HG02970 (cell line): ENCODE results near the gene HNRNPF.

Source experiments
- ATAC-seq: cut with Tn5 transposase; IDR thresholded peaks from one replicate; pipeline ENCODE4 v1.9.1; 2021; ENCODE audit warnings: mild to moderate bottlenecking, moderate library complexity, moderate number of reproducible peaks; ENCODE audit not compliant: unreplicated experiment, low FRiP score

The HNRNPF gene

DNA sequence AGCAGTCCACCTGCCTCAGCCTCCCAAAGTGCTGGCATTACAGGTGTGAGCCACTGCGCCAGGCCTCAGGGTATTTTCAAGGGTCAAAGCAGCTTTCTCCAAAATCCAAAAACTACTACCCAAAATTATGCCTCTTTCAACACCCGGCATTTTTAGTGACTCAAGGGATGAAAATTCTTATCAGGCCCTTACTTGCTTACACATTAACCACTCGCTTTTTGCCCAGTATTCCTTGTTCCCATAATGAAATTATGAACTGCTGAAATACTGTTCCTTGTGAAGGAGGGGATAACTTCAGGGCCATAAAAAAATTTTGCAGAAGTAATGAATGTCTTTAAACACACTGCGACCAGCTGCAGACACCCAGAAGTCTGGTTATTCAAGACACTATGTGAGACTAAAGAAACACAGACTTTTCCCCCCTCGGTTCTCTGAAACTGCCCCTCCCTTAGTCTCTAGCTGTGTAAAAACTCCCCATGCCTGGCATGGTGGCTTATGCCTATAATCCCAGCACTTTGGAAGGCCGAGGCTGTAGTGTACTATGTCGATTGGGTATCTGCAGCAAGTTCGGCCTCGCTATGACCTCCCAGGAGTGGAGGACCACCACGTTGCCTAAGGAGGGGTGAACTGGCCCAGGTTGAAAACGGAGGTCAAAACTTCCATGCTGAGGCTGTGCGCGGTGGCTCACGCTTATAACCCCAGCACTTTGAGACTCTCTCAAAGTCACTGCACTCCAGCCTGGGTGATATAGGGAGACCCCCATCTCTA, 25.6 kb downstream of the HNRNPF start:
- ATAC-seq, result no peak

DNA sequence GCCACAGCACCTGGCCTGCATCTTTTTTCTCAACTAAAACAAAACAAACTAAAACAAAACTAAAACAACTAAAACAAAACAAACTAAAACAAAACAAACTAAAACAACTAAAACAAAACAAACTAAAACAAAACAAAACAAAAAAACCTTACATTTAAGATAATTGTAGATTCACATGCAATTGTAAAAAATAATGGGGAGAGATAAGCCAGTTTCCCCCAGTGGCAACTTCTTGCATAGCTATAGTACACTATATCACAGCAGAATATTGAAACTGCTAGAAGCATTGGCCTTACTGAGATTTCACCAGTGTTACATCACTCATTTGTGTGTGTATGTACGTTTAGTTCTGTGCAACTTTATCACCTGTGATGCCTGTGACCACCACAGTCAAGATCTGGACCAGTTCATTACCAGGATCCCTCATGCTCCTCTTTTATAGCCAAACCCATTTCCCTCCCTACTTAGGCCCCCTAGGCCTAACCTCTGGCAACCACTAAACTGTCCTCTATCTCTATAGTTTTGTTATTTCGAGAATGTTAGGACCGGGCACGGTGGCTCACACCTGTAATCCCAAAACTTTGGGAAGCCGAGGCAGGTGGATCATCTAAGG, 28.3 kb downstream of the HNRNPF start:
- ATAC-seq, result no peak

DNA sequence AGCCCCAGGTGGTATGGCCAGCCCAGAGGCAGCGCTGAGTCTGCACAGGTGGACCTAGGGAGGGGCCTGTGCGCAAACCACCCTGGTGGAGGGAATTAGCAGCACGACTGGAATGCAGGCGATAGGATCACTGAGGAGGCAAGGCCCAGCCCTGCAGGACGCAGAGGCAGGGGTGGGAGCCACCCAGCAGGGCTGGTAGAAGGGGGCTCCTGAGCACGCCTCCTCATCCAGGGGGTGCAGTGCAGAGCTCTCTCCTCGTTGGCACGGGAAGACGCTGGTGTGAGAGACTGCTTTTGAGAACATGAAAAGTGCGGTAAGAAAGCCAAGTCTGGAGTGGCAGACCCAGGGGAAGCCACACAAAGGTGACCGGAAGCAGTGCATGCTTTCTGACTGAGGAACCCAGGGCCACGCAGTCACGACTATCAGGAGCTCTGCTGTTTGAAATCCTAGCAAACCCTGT, 31.5 kb downstream of the HNRNPF start:
- ATAC-seq, result no peak

DNA sequence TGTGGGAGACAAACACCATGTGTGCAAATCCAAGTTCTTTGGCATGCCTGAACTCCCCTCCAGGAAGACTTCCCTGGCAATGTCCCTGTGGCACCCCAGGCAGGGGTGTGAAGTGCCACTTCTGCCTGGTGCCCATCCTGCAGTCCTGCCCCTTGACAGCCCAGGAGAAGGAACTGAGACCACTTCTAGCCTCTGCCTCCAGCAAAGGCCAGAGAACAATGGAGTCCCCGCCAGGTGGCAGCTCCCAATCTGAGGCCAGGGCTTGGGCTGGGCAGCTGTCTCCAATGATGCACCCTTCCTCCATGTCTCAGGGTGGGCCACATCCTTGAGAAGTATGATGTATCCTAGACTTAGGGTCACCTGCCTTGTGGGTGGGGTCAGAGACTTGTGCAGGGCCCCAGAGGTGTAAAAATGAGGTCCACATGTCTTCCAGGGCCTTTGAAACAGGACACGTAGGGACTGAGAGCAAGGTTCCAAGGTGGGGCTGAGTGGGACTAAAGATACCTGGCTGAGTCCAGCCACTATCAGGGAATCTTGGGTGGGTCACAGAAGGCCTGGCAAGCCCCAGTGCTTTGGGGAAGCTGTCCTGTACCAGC, 32.1 kb downstream of the HNRNPF start:
- no peak for ATAC-seq

DNA sequence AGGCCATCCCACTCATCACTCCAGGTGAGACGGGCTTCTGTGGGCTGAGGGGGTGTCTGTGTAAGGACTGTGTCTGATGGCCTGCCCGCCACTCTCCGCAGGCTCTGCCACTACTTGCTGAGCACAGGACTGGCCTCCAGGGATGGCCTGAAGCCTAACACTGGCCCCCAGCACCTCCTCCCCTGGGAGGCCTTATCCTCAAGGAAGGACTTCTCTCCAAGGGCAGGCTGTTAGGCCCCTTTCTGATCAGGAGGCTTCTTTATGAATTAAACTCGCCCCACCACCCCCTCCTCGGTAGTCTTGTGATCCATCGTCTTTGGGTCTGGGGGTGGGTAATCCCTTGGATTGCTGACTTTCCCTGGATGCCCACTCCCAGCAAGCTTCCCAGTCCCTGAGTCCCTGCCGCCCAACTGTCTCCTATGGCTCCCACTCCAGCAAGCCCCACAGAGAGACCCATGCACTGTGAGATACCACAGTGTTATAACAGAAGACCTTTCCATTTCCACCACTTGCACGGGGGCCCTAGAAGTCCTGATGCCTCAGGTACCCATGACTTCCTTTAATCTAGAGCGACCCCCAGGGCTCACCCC, 32.8 kb downstream of the HNRNPF start:
- ATAC-seq, result no peak

DNA sequence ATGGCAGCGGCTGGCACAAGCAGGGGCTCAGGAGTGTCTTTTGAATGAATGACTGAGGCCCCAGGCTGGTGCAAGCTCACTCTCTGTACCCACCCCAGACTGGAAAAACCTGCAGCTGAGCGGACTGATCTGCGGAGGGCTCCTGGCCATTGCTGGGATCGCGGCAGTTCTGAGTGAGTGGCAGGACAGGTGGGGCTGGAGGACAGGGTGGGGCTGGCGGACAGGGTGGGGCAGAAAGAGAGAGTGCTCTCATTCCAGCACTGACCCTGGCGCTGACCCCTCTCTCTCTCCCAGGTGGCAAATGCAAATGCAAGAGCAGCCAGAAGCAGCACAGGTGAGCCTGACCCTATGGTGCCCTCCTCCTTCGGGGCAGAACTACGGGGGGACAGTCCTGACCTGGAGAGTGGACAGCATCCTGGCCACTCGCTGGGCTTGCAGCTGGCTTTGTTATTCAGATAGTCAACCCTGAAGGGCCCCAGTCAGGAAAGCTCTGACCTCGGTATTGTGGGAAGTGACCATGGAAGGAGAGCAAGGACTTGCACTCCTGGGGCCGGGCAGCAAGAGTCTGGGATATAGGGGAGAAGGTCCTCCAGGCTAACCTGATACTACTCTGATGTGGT, 33.5 kb downstream of the HNRNPF start:
- no peak for ATAC-seq

DNA sequence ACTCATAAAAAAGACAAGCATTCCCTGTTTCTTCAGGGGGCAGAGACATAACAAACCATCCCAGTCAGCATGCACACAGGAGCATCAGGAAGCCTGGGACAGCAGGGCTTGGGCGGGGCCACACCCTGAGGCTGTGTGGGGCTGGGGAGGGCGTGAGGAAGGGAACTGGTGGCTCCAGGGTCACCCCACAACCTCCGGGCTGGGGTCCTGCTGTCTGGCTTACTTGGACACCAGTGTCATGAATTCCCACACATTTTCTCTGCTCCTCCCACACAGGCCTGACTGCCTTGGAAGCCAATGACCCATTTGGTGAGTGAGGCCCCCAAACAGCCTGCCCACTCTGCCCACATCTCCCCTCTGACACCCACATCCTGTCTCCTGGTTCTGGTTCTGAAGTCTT, 34.8 kb downstream of the HNRNPF start:
- ATAC-seq, result no peak

DNA sequence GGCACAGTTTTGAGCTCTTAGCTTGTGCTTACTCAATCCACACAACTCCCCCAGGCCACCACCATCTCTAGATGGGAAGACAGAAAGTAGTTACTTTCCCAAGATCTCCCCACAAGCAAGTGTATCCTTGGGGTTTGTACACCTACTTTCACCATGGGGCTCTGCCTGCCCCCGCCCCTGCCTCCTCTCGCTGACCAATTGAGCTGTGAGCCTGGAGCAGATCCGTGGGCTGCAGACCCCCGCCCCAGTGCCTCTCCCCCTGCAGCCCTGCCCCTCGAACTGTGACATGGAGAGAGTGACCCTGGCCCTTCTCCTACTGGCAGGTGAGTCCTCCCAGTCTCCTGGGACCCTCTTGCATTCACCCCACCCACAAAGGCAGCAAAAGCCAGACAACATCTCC, 35.5 kb downstream of the HNRNPF start:
- no peak for ATAC-seq

DNA sequence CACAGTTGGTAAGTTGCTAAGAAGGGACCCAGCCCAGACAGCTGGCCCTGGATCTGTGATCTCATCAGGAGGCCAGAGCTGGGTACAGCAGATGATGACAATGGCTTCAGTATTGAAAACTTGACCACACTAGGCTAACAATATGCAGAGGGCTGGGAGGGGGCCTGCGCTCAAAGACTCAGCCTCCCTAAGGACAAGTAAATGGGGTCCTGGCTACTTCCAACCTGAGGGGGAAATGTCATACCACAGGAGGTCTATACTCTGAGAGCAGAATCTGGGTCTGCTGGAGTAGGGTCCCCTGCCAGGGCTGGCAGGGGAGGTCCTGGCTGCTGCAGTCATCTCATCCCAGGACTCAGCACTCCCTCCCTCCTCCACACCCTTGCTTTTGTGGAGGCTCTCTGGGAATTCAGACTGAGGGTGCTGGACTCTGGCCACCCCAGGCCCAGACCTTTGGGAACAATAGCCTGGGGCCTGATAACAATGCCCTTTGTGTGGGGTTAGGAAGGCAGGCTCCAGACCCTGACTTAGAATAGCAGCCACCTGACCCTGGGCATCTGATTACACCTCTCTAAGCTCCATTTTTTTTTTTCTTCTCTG, 36.1 kb downstream of the HNRNPF start:
- no peak for ATAC-seq

DNA sequence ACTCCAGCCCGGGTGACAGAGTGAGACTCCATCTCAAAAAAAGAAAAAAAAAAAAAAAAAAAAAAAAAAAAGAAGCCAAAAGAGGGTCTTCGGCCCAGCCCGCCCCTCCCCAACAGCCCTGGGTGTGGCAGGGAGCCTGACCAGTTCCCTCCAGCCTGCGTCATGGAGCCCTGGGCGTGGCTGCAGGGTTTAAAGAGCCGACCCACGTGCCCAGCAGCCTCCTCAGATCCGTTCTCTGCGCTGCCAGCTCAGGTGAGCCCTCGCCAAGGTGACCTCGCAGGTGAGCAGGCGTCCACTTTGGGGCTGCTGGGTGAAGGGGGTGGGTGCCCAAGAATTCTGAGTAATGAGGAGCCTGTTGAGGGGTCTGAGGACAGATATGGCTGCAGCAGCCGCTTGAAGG, 37.6 kb downstream of the HNRNPF start, which contains the start of gene FXYD4:
TSS of gene FXYD4 (plus strand) at position 219 of the 400 bp plus-strand sequence. CDS start 2,111 bp downstream, outside the sequence.
- no peak for ATAC-seq

DNA sequence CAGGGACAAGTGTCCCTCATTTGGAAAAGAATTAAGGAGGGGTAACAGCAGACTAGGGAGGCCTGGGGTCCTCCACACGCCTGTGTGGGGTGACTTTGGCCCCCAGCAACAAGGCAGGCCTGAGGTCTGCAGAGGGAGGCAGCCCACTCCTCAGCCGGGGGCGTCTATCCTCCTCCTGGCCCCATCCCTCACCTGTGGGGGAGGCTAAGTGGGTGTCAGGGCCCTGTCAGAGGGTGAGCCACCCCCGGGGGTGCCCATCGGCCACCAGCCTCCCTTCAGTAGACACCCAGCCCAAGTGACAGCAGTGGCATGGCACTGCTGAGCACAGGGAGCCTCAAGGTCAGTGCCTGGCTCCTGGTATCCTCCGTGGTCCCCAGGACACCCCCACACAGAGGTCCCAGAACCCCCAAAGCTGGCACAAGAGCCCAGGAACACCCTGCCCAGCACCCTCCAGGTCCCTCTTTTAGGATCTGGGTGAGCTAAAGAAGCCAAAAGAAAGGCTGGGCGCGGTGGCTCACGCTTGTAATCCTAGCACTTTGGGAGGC, 38.2 kb downstream of the HNRNPF start:
- ATAC-seq, result no peak

DNA sequence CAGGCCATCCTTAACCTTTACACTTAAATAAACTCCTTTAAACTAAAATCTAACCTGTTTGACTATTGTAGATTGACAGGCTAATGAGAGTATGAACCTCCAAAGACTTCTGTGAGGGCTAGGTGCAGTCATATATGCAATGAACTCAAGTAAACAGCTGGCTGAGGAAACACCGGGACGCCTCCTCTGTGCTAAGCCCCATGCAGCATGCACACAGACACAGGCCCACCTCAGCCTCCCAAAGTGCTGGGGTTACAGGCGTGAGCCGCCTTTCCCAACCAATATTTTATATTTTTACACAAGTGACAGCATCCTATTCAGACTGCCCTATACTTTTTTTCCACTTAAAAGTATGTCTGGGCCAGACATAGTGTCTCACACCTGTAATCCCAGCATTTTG, 39.1 kb downstream of the HNRNPF start:
- no peak for ATAC-seq

DNA sequence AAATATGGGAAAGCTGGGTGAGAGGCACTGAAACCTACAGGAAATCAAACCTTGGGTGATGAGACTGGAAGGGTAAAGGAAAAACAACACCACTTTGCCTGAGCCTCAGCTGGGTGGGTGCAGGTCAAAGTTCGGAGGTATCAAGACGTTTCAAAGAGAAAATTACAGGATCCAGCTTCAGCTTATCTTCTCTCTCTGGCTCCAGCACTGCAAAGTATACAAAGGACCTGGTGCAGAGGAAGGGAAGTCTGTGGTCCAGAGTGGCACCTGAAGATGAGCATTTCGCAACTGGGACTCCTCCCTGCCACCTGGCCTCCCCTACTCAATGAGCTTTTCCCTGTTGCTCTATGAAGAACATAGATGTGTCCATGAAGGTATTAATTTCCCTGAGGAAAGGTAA, 44.0 kb downstream of the HNRNPF start:
- ATAC-seq, result no peak

DNA sequence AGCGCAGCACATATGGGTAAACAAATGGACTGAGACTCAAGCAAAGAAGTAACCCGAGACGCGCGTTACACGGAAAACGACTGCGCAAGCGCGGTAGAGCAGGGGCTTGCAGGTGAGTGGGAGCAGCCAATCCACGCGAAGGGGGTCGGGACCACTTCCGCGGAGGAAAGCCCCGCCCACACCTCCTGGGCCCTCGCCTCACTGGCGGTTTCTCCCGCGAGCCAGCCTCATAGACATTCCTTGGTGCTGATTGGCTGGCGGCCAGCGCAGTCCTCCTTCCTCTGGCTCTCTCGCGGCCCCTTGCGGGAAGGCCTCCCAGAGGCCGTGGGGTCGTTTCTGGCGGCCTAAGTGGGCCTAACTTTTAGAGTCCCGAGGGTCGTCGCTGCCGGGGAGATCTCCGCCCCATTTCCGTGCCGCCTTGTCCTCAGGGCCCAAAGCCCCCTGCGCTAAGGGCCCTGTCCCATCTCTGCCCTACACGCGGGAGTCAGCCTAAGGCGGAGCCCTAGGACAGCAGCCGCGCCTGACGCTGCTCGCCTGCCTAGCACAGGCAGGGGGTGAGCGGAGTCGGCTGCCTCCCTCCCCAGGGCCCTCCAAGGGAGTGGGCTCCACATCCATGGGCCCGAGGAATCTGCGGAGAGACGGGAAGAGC, 46.7 kb downstream of the HNRNPF start:
- ATAC-seq, result peak; percentile 95

DNA sequence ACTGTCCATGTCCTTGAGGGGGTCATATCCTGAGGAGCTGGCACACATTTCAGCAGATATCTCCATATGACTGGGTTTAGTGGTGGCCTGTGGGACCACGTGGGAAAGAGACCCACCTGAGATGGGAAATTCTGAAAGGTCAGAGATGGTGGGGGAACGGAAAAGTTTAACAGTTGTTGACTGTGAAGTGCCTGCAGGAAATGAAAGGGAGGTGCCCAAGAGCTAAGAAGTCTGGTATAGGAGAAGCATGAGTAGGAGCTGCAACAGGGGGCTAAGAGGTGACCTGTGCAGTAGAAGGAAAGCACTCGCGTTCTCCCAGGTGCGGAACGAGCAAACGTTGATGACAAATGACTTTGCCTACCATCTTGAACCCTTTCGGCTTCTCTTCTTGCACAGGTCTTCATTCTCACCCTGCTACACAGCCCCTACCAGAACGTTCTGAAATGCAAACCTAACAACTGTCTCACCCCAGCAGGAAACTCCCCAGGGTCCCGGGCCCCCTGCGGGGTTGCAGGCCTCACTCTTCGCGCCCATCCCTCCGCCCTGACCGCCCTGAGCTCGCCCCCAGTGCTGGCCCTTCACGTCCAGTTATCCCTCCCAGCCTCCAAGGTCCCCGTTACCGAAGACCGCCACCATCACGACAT, 47.3 kb downstream of the HNRNPF start:
- no peak for ATAC-seq

DNA sequence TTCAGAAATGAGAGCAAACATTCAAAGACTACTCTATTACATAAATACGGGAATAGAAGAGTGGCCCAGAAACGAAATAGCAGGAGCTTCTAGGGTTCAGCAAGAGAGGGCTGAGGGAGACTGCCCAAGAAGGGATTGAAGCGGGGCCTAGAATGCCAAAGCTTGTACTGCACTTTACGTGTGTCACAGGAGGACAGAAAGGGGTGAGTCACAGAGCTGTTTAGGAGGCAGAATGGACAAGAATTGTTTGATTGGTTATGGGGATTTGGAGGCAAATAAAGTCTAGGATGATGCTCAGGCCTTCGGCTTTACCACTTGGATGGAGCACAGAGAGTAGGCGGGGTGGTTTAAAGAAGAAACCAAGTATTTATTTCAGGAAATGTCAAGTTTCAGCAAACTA, 48.9 kb downstream of the HNRNPF start:
- no peak for ATAC-seq

DNA sequence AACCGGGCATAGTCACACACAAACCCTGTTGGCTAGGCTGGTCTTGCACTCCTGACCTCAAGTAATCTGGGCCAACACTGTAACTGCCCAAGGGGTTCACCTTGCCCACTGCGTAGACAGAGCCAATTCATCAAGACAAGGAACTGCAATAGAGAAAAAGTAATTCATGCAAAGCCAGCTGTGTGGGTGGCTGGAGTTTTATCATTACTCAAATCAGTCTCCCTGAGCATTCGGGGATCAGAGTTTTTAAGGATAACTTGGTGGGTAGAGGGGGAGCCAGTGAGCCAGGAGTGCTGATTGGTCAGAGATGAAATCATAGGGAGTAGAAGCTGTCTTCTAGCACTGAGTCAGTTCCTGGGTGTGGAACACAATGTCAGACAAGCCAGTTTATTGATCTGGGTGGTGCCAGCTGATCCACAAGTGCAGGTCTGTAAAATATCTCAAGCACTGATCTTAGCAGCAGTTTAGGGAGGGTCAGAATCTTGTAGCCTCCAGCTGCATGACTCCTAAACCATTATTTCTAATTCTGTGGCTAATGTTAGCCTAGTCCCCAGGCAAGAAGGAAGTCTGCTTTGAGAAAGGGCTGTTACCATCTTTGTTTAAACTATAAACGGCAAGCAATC, 53.1 kb downstream of the HNRNPF start:
- ATAC-seq, result no peak

DNA sequence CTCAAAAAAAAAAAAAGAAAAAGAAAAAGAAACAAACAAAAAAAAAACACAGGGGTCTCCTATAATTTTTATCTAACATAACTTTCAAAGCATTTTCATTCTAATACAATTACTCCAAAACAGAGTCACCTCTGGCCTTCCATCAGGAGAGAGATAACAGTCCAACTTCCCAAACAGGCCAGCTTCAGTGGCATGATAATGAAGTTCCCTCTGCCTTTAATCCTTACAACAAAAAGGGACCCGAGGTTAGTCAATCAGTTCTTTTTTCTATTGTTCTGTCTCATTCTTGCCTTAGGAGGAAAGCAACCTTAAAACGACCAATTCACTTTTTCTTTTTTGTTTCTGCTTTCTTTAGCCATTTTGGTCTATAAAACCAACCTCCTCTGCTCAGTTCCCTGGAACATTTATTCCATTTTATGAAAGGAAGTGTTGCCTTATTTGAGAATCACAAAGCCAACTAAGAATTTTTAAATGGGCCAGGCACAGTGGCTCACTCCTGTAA, 54.1 kb downstream of the HNRNPF start:
- no peak for ATAC-seq

DNA sequence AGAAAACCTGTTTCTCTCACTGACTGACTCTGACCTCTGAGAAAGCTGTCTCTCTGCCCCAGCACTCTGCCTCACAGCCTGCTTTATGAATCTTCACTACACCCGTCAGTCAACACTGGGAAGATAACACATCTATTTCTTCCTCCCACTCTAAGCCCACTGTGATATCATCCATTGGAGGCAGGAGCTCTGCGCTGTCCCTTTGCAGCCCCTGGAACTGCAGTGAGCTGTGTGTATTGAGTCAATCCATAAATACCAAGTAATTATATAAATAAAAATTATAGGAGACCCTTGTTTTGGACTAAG, 54.7 kb downstream of the HNRNPF start:
- ATAC-seq, result no peak
